ENCODE data around the gene C1orf21. TPM values are rescaled to one million over a fixed set of nuclear protein-coding genes. Genes with fewer than 3 reads are reported as not detected.

The C1orf21 gene
- polyA plus RNA-seq, 1 of the 3 experiments (the other 2 are of a cell fraction): 4.8 TPM

- no peak overlapping the region for H3K4me3 ChIP-seq (ENCODE audit: low read depth in 2 of 2, low read length in 1 of 2)
- H3K27ac ChIP-seq (ENCODE audit: low read depth in 2 of 2, low read length in 1 of 2): no peak overlapping the region
- H2AFZ ChIP-seq (ENCODE audit: low read depth): no peak overlapping the region
- H4K20me1 ChIP-seq (ENCODE audit: insufficient read depth): no peaks in the 10 kb centered on the region
- CTCF ChIA-PET: interaction anchor here (0.9 kb wide), 1 partner anchor 16 kb away, joined by 5 read pairs; no protein-coding TSS in a partner anchor
- H3F3A ChIP-seq (replicated peaks; ENCODE audit: insufficient read depth): no peaks in the 10 kb centered on the region
- H3K4me2 ChIP-seq: no peak overlapping the region
- WGBS (ENCODE audit: low lambda C conversion rate): 77% methylated on average over 2 of the region's 2 CpGs
- no peak for TF ChIP-seq USF2 (IDR thresholded peaks at IDR 0.05; ENCODE audit: borderline replicate concordance, low read depth, low read length)
- H3K79me2 ChIP-seq (ENCODE audit: insufficient read depth): peaks cover 15% of the 10 kb centered on the region; the same call in 1 of the 2 replicates
- no peaks in the 10 kb centered on the region; a peak in 2 of 4 replicates for H3K4me1 ChIP-seq (ENCODE audit: control insufficient read depth in 1 of 2, insufficient read depth in 2 of 2, low read depth in 1 of 2, low read length in 1 of 2)
- no peak for DNase-seq
- no peaks in the 10 kb centered on the region for H3K9me3 ChIP-seq
- no peaks in the 10 kb centered on the region for H3K36me3 ChIP-seq (replicated peaks in 1 of 2; ENCODE audit: control insufficient read depth in 1 of 2, insufficient read depth in 2 of 2, low read length in 1 of 2)
- H3K9ac ChIP-seq: no peak overlapping the region
- POLR2A ChIA-PET: no interaction called here
- no peaks in the 10 kb centered on the region for H3K9me2 ChIP-seq
- H3K27me3 ChIP-seq (ENCODE audit: insufficient read depth): no peaks in the 10 kb centered on the region
These were observed 36.8 kb downstream of the C1orf21 start for GRCh38 chr1:184423649-184424048.

- Histone ChIP-seq H3K4me1 (ENCODE audit: control insufficient read depth in 1 of 2, insufficient read depth in 2 of 2, low read depth in 1 of 2, low read length in 1 of 2) (no peaks in the 10 kb centered on the region; a peak in 2 of 4 replicates), H2AFZ (ENCODE audit: low read depth) (no peak overlapping the region), H3K36me3 (replicated peaks in 1 of 2; ENCODE audit: control insufficient read depth in 1 of 2, insufficient read depth in 2 of 2, low read length in 1 of 2) (no peaks in the 10 kb centered on the region), H3K4me3 (ENCODE audit: low read depth in 2 of 2, low read length in 1 of 2) (no peak overlapping the region), H3K27me3 (ENCODE audit: insufficient read depth) (no peaks in the 10 kb centered on the region), H3K4me2 (no peak overlapping the region), H3K27ac (ENCODE audit: low read depth in 2 of 2, low read length in 1 of 2) (no peak overlapping the region), H4K20me1 (ENCODE audit: insufficient read depth) (no peaks in the 10 kb centered on the region), H3K9me3 (no peaks in the 10 kb centered on the region), H3K9me2 (no peaks in the 10 kb centered on the region), H3F3A (replicated peaks; ENCODE audit: insufficient read depth) (no peaks in the 10 kb centered on the region), H3K9ac (no peak overlapping the region), H3K79me2 (ENCODE audit: insufficient read depth) (peaks cover 15% of the 10 kb centered on the region; the same call in 1 of the 2 replicates)
- POLR2A ChIA-PET: no interaction called here
- CTCF ChIA-PET: interaction anchor here (0.9 kb wide), 1 partner anchor 16 kb away, joined by 5 read pairs; no protein-coding TSS in a partner anchor
- no peak for DNase-seq
- TF ChIP-seq EP300 (IDR thresholded peaks at IDR 0.05; ENCODE audit: borderline replicate concordance in 1 of 2, low read depth in 1 of 2, low read length in 1 of 2) (no peak), GABPA (IDR thresholded peaks at IDR 0.05; ENCODE audit: low read depth) (no peak), TAF1 (IDR thresholded peaks at IDR 0.05; ENCODE audit: borderline replicate concordance, low read depth, low read length) (no peak), FOXJ3 (CRISPR knock-in tag; IDR thresholded peaks at IDR 0.05) (no peak), EZH2phosphoT487 (IDR thresholded peaks at IDR 0.05; ENCODE audit: borderline replicate concordance, low read depth) (no peak), TEAD4 (IDR thresholded peaks at IDR 0.05; ENCODE audit: borderline replicate concordance, insufficient read depth) (no peak), CHD2 (IDR thresholded peaks at IDR 0.05; ENCODE audit: low read length, partially characterized antibody) (no peak), YY1 (IDR thresholded peaks at IDR 0.05; ENCODE audit: low read depth) (no peak), IRF3 (IDR thresholded peaks at IDR 0.05; ENCODE audit: low read depth, low read length) (no peak), JUND (IDR thresholded peaks at IDR 0.05) (no peak), PBX3 (IDR thresholded peaks at IDR 0.05) (no peak), NFIC (IDR thresholded peaks at IDR 0.05; ENCODE audit: borderline replicate concordance) (no peak), USF1 (IDR thresholded peaks at IDR 0.05; ENCODE audit: borderline replicate concordance, low read depth) (no peak), ELF1 (IDR thresholded peaks at IDR 0.05) (no peak), FOXM1 (IDR thresholded peaks at IDR 0.05; ENCODE audit: low read depth) (no peak)
- WGBS (ENCODE audit: low lambda C conversion rate): 81% methylated on average over 3 of the region's 3 CpGs
These were observed 37.3 kb downstream of the C1orf21 start for GRCh38 chr1:184424157-184424556.

Data from SK-N-SH (cell line).